Measurements from ENCODE around the gene RANGAP1.

- TF ChIP-seq CTCF (IDR thresholded peaks at IDR 0.05) = no peak
- TF ChIP-seq EP300 (IDR thresholded peaks at IDR 0.05) = no peak
- no peak for TF ChIP-seq POLR2A (IDR thresholded peaks at IDR 0.05)
These were observed 40.0 kb downstream of the RANGAP1 start for GRCh38 chr22:41245917-41246499.
